Heart left ventricle (tissue), 16 donors: ENCODE measurements around the gene TMEM247. TPM values are rescaled to one million over a fixed set of nuclear protein-coding genes. Genes with fewer than 3 reads are reported as not detected.
"Not testable (repeated sequence)": the region's sequence is repeated elsewhere in the genome, so short reads cannot be mapped to it uniquely, and the experiment has no call there.

Experiments used
- ATAC-seq, 4 donors: fragments of 200-7000 bp; cut with Tn5 transposase; one replicate each; pipeline ENCODE4 v1.9.1; 2020 to 2022; ENCODE audit warnings: moderate library complexity in 4 of 4, mild to moderate bottlenecking in 3 of 4, moderate number of reproducible peaks in 1 of 4
- DNase-seq, 5 donors: peaks; one replicate each; pipeline ENCODE4 v3.0.0-alpha.2; 2020
- H3K27ac ChIP-seq, 12 donors: fragments of 200-600 bp; sonication (generic) in 4 of 12; one replicate each; pipeline versions ENCODE4 v1.5.0 to v1.8.0; 2016 to 2022; ENCODE audit warnings: mild to moderate bottlenecking in 2 of 12
- H3K27me3 ChIP-seq, 9 donors: fragments of 200-600 bp; sonication (generic) in 2 of 9; one replicate each; pipeline versions ENCODE4 v1.5.1 to v1.8.0; 2016 to 2022; ENCODE audit warnings: mild to moderate bottlenecking in 3 of 9
- H3K36me3 ChIP-seq, 9 donors: fragments of 200-600 bp; sonication (generic) in 2 of 9; one replicate each; pipeline versions ENCODE4 v1.5.0 to v1.8.0; 2018 to 2022; ENCODE audit warnings: mild to moderate bottlenecking in 2 of 9
- H3K4me1 ChIP-seq, 12 donors: fragments of 200-600 bp; sonication (generic) in 4 of 12; one replicate each; pipeline versions ENCODE4 v1.5.0 to v1.8.0; 2016 to 2022; ENCODE audit warnings: mild to moderate bottlenecking in 3 of 12
- H3K4me3 ChIP-seq, 12 donors: fragments of 200-600 bp; sonication (generic) in 4 of 12; one replicate each; pipeline versions ENCODE4 v1.5.0 to v1.8.0; 2017 to 2022; ENCODE audit warnings: mild to moderate bottlenecking in 9 of 12, moderate library complexity in 4 of 12
- H3K9me3 ChIP-seq, 12 donors: fragments of 200-600 bp; sonication (generic) in 4 of 12; one replicate each; pipeline versions ENCODE4 v1.5.0 to v1.8.0; 2016 to 2022; ENCODE audit warnings: mild to moderate bottlenecking in 1 of 12
- CTCF ChIP-seq, 12 donors: fragments of 200-600 bp; sonication (generic) in 4 of 12; IDR thresholded peaks; one replicate each; pipeline versions ENCODE4 v1.5.0 to v1.8.0; 2018 to 2022; ENCODE audit warnings: antibody characterized with exemption in 12 of 12, mild to moderate bottlenecking in 5 of 12
- POLR2A ChIP-seq, 2 donors: fragments of 450-650 bp; IDR thresholded peaks; one replicate each; pipeline ENCODE4 v1.6.1; 2017; ENCODE audit warnings: antibody characterized with exemption in 2 of 2, mild to moderate bottlenecking in 2 of 2, moderate library complexity in 2 of 2
- WGBS, 4 donors: extraction: QIAGEN DNeasy Blood & Tissue Kit in 2 of 4; methylation state at CpG; one replicate each; pipeline versions ENCODE4 v1.1.5 to v1.1.7; 2013 to 2018; 5-methylcytosine and 5-hydroxymethylcytosine counted together
- intact Hi-C, 10 donors: fragments of 100-400 bp; cut with DNase I; formaldehyde crosslinking; loops; one replicate each; pipeline versions ENCODE4 v1.11.1 to v1.14.2; 2022
- polyA plus RNA-seq, 2 donors: library from polyadenylated mRNA; stranded (reverse); fragments of 200-250 nt; gene quantifications; one replicate each; pipeline ENCODE4 v1.2.3, GENCODE V29; 2013
- total RNA-seq, 9 donors: library from RNA; depleted of rRNA in 2 of 9; stranded (reverse); fragments of >200 nt in 2 of 9; fragmentation: NEBNext Ultra II Directional in 3 of 9; extraction: Animal tissue kit (Norgen Biotek cat#: 25700) in 3 of 9; gene quantifications; one replicate each; pipeline versions ENCODE4 v1.1.0 to v1.2.4, GENCODE V29; 2016 to 2023
- donor health status: ischemic (EF 13 %, LVEDD 7.1; RV severe dilation, severe dysfunction).
- donor health status: healthy with polysubstance abuse.
- donor health status: DM: no; HTN: yes; CAD: no.
- donor health status: DM: no; HTN: no; CAD: no.
- donor health status: ischemic (EF 25% LVEDD 6.9; RV normal size, moderate dysfunction).
- donor health status: ischemic (EF 25% LVEDD 5.7; RV mildly dilated, moderate dysfunction).
- donor health status: healthy.
- donor health status: DM: yes; HTN: yes; CAD: no.
- donor health status: ischemic (EF 35%, LVEDD 5.7; RV mildly dilated, moderate dysfunction).
- donor health status: nonischemic (EF 11% LVEDD 7.7; RV severe dilation, severe dysfunction).
- donor health status: DM: yes; HTN: yes; CAD: no.
- donor health status: PGD.
- donor health status: ischemic (EF 29% LVEDD 5.4; RV normal size, mild dysfunction).
- donor health status: nonischemic (EF 23%, LVEDD 6.1; RV moderate dilation, normal function).

The TMEM247 gene
- total and polyA plus RNA-seq, 11 donors, result not detected

DNA sequence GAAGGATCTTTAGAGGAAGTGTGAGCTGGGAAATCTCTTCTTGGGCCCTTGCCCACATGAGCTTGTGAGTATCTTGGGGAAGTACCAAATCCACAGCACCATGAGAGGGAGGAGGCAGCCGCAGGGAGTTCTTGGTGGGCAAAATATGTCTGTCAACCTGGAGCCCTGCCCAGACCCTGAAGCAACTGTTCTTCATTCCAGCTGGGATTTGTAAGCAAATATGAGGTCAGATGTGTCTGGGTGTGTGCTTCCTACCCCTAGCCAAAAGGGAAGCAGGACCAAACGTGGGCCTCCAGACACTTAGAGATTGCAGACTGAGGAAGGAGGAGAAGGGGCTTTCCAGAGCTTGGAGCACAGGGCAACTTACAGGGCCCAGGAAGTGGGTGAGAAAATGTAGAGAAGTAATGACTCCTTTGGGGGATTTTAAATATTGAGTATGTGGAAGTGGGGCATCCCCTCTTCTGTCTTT, 41.9 kb downstream of the TMEM247 start:
- 25 to 53% (median 35%) methylated on average over 2 of the region's 2 CpGs for WGBS, 4 donors
- Histone ChIP-seq H3K4me3 (no peak overlapping the region), H3K4me1 (peaks cover 0 to 33% (median 13%) of the 10 kb centered on the region in 12 donors), H3K27ac (peak overlapping the region in 11 of 12 donors; percentile 27 to 65 (median 56)), H3K27me3 (no peaks in the 10 kb centered on the region), H3K9me3 (peaks cover 0 to 12% (median 1%) of the 10 kb centered on the region in 12 donors), H3K36me3 (no peaks in the 10 kb centered on the region)
- intact Hi-C loops, result no loop called here
- TF ChIP-seq CTCF (IDR thresholded peaks at IDR 0.05), result no peak
- DNase-seq (peak; percentile 65 to 91 (median 78)), ATAC-seq (peak; percentile 74 to 89 (median 88))

- ATAC-seq, H3K27me3 ChIP-seq, intact Hi-C loops, H3K4me3 ChIP-seq, DNase-seq, H3K36me3 ChIP-seq, H3K27ac ChIP-seq, H3K9me3 ChIP-seq: not testable (repeated sequence)
- peaks cover 0 to 37% (median 13%) of the 10 kb centered on the region in 12 donors for H3K4me1 ChIP-seq
Observed at GRCh38 chr2:46522385-46522784, 43.0 kb downstream of the TMEM247 start.

- H3K27ac ChIP-seq, result peak overlapping the region in 1 of 12 donors; percentile 55
- ATAC-seq (no peak), DNase-seq (no peak)
- H3K4me3 ChIP-seq, result no peak overlapping the region
- 87 to 92% (median 91%) methylated on average over 3 of the region's 3 CpGs for WGBS, 4 donors
- intact Hi-C loops, result no loop called here
- peaks cover 0 to under 1% (median 0%) of the 10 kb centered on the region in 12 donors for H3K9me3 ChIP-seq
- no peaks in the 10 kb centered on the region for H3K36me3 ChIP-seq
- H3K27me3 ChIP-seq, result no peaks in the 10 kb centered on the region
- TF ChIP-seq CTCF (IDR thresholded peaks at IDR 0.05), result no peak
- TF ChIP-seq POLR2A (IDR thresholded peaks at IDR 0.05), result no peak
- H3K4me1 ChIP-seq, result peaks cover 0 to 21% (median 10%) of the 10 kb centered on the region in 12 donors
Observed at GRCh38 chr2:46525522-46526155, 46.3 kb downstream of the TMEM247 start.

DNA sequence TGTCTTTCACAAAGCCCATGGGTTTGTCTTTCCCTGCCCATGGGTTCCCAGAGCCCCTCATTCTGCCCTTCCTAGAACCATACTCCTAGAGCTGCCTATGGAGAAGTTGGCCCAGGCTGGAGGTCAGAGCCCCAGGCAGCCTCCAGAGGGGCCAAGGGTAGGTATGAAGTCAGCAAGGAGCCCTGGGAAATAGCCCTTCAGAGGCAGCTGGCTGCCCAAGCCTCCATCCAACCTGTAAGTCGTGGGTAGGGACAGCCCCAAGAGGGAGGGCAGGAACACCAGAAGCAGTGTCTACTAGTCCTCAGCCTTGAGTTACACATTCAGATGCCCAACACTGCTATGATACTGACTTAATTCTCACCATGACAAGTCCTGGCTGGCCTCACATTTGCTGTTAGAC, 49.5 kb downstream of the TMEM247 start:
- WGBS, 4 donors, result 87 to 100% (median 97%) methylated on average over 1 of the region's 1 CpG
- intact Hi-C loops, result no loop called here
- Histone ChIP-seq H3K27me3 (no peaks in the 10 kb centered on the region), H3K36me3 (peaks cover 0 to 2% (median 0%) of the 10 kb centered on the region in 9 donors), H3K4me3 (no peak overlapping the region), H3K27ac (no peak overlapping the region), H3K9me3 (peaks cover 0 to 3% (median 0%) of the 10 kb centered on the region in 12 donors), H3K4me1 (peaks cover 0 to 11% (median 0%) of the 10 kb centered on the region in 12 donors)
- DNase-seq (no peak), ATAC-seq (no peak)
- TF ChIP-seq CTCF (IDR thresholded peaks at IDR 0.05) (no peak), POLR2A (IDR thresholded peaks at IDR 0.05) (no peak)
